Measurements from ENCODE around the gene TMEM30A. TPM values are rescaled to one million over a fixed set of nuclear protein-coding genes. Genes with fewer than 3 reads are reported as not detected.
A peak's percentile ranks its signal among the peaks of the same experiment; 100 is the strongest.

Gene TMEM30A
- polyA plus RNA-seq (2011; rRNA removed) (65.6 and 75.0 TPM in 2 replicates), polyA minus RNA-seq (2011; rRNA and poly(A)+ RNA removed) (29.9 and 84.7 TPM in 2 replicates)

DNA sequence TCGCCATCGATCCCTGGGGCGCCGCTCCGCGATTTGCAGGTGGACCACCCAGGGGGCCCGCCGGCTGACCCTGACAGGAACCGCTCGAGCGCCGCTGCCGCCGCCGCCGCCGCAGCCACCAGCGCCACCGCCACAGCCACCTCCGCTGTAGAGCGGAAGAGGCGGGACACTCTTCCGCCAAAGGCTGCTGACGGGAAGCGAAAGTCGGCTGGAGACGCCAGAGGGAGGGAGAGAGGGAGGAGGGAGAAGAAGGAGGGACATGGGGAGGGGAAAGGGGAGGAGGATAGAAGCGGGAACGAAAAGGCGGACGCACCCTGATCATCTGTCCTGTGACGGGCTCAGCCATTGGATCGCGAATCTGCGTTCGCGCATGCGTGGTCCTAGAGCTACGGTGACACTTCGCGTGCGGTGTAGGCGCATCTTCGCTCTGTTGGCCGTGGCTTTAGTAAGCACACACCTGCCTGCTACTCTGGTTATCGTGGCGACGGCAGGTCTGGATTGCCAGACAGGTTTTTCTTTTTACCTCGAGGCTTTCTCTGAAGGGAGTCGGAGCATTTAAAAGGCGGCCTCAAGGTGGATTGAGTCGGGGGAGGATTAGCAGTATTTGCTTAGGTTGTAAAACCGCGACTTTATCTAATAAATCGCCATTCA, at the start of gene TMEM30A:
TMEM30A (minus strand) TSS at position 161 of the 651 bp plus-strand sequence; CDS start at position 7, 154 bp downstream.
- no peaks in the 10 kb centered on the region; the same call in 1 of the 2 replicates for H3K9me3 ChIP-seq (ENCODE audit: control insufficient read depth, insufficient read depth, low read length)
- peak within 1 kb of the TSS; percentile 96 for H3K4me3 ChIP-seq (ENCODE audit: low read depth, low read length)
- peak; percentile 98 for DNase-seq (ENCODE audit: low read depth, low spot score)
- ChIA-PET CTCF (interaction anchor here (0.6 to 8.0 kb wide), 3 partner anchors 11 to 18 kb away, joined by 3 to 62 read pairs (median 5); no protein-coding TSS in a partner anchor), POLR2A (interaction anchor here (0.5 to 2.1 kb wide), 6 partner anchors 9 to 421 kb away, joined by 3 to 10 read pairs (median 6); partner anchors contain the start of gene FILIP1)
- H3K27ac ChIP-seq (ENCODE audit: low read depth, low read length): peak within 1 kb of the TSS; percentile 68
- no peaks in the 10 kb centered on the region for H3K27me3 ChIP-seq (ENCODE audit: control insufficient read depth, insufficient read depth, low read length)
- TF ChIP-seq CTCF (IDR thresholded peaks at IDR 0.05; ENCODE audit: low read depth, low read length): no peak

DNA sequence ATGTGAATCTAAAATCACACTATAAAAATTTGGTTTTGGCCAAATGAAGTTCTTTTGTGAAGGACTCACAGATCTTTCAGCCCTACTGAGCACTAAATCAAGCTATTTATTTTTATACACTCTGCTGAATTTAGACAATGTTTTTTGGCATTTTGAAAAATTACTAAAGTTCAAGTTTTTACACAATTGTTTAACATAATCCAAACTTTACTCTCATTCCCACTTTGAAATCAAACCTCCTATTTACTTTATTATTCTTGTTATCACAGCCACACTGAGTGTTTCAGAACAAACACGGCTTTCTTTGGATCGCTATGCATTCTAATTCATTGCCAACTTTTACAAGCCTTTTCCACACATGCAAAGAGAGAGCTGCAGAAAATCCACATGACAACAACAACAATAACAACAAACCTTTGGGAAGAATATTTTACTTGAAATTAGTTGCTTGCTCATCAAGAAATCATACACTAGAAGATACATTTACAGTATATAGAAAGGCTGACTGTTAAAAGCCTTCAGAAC, 49.1 kb upstream of the TMEM30A start:
- H3K27me3 ChIP-seq (ENCODE audit: control insufficient read depth, insufficient read depth, low read length): no peaks in the 10 kb centered on the region
- ChIA-PET CTCF (interaction anchor here (1.1 to 1.2 kb wide), 2 partner anchors 67 to 71 kb away, joined by 3 to 5 read pairs; no protein-coding TSS in a partner anchor), POLR2A (no interaction called here)
- no peaks in the 10 kb centered on the region for H3K9me3 ChIP-seq (ENCODE audit: control insufficient read depth, insufficient read depth, low read length)
- H3K4me3 ChIP-seq (ENCODE audit: low read depth, low read length): no peak overlapping the region
- TF ChIP-seq CTCF (IDR thresholded peaks at IDR 0.05; ENCODE audit: low read depth, low read length): no peak
- no peak for DNase-seq (ENCODE audit: low read depth, low spot score)
- no peak overlapping the region for H3K27ac ChIP-seq (ENCODE audit: low read depth, low read length)

DNA sequence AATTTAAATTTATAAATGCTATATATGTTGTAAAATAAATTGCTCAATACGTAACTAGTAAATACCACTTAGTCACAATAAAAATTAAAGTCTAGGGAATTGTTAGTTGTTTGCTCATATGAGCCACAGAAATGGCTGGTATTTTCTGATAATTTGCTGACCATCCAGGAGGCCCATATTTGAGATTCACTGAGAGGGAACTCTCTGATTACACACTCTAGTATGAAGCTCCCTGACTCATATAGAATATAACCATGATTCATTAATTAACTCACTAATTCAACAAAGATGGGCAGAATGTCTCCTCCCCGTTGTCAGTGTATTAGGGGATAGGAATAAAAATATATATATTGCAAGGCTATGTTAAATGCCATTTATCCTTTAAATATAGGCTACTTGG, 46.6 kb upstream of the TMEM30A start:
- Histone ChIP-seq H3K9me3 (ENCODE audit: control insufficient read depth, insufficient read depth, low read length) (no peaks in the 10 kb centered on the region), H3K4me3 (ENCODE audit: low read depth, low read length) (no peak overlapping the region), H3K27me3 (ENCODE audit: control insufficient read depth, insufficient read depth, low read length) (no peaks in the 10 kb centered on the region), H3K27ac (ENCODE audit: low read depth, low read length) (no peak overlapping the region)
- CTCF ChIA-PET: interaction anchor here (1.0 kb wide), 1 partner anchor 196 kb away, joined by 3 read pairs; no protein-coding TSS in a partner anchor
- DNase-seq (ENCODE audit: low read depth, low spot score): no peak
- POLR2A ChIA-PET: no interaction called here
- no peak for TF ChIP-seq CTCF (IDR thresholded peaks at IDR 0.05; ENCODE audit: low read depth, low read length)

GRCh38 chr6:75329703-75330102, 45.1 kb upstream of the TMEM30A start:
- POLR2A ChIA-PET: no interaction called here
- no peak for TF ChIP-seq CTCF (IDR thresholded peaks at IDR 0.05; ENCODE audit: low read depth, low read length)
- no peak for DNase-seq (ENCODE audit: low read depth, low spot score)
- CTCF ChIA-PET: interaction anchor here (0.6 kb wide), 1 partner anchor 67 kb away, joined by 3 read pairs; no protein-coding TSS in a partner anchor
- Histone ChIP-seq H3K27ac (ENCODE audit: low read depth, low read length) (no peak overlapping the region), H3K27me3 (ENCODE audit: control insufficient read depth, insufficient read depth, low read length) (no peaks in the 10 kb centered on the region), H3K4me3 (ENCODE audit: low read depth, low read length) (no peak overlapping the region), H3K9me3 (ENCODE audit: control insufficient read depth, insufficient read depth, low read length) (no peaks in the 10 kb centered on the region)

DNA sequence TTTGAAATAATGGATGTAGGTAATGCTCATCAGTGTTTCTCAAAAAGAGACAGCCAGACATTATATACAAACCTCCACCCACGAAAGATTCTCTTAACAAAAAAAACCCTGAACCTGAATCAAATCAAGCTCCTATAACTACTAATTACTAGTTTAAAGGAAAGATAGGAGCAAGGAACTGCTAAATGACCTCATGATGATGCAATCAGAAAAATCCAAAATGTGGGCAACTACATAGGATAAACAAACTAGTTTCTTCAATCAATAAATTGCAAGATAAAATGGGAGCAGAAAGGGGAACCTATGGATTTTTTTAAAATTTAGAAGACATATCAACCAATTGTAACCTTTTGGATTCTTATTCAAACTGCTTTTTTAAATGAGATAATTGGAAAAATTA, 43.2 kb upstream of the TMEM30A start:
- POLR2A ChIA-PET: no interaction called here
- DNase-seq (ENCODE audit: low read depth, low spot score): no peak
- TF ChIP-seq CTCF (IDR thresholded peaks at IDR 0.05; ENCODE audit: low read depth, low read length): no peak
- no peaks in the 10 kb centered on the region for H3K27me3 ChIP-seq (ENCODE audit: control insufficient read depth, insufficient read depth, low read length)
- H3K9me3 ChIP-seq (ENCODE audit: control insufficient read depth, insufficient read depth, low read length): no peaks in the 10 kb centered on the region
- no peak overlapping the region for H3K27ac ChIP-seq (ENCODE audit: low read depth, low read length)
- CTCF ChIA-PET: no interaction called here
- H3K4me3 ChIP-seq (ENCODE audit: low read depth, low read length): no peak overlapping the region
